Measurements from ENCODE around the gene PRR22. TPM values are rescaled to one million over a fixed set of nuclear protein-coding genes. Genes with fewer than 3 reads are reported as not detected.

The PRR22 gene
- total RNA-seq, 1 donor from 2014 or later = 2.7 TPM

DNA sequence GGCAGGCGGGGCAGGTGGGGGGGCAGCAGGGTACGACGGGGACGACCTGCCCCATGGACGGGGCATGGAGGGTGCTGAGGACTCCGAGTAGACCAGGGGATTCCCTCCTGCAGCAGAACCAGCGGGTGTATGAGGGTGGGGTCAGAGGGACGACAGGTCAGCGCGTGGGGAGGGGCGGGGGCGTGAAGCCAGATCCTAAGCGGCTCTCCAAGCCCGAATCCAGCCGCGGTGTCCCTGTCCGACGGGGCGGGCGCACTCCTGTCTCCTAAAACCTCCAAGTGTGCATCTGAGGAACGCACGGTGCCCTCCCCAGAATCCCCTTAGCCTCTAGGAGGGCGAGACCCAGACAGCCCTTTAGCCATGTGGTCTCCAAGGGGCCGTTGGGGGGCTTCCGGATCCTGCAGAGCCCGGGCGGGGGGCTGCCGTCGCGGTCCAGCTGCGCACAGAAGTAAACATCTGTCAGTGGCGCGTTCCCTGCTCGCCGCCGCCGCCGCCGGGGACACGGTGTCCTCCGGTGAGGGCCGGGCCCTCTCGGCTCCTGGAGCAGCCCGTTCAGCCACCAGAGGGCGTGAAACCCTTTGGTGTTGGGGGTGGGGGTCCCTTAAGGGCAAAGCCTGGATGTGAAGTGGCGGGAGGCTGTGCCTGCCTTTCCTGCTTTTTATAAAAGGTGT is 21.1 kb upstream of the PRR22 start:
- no peaks in the 10 kb centered on the region for H3K36me3 ChIP-seq
- intact Hi-C loops (cut with DNase I) = no loop called here
- peaks cover 15% of the 10 kb centered on the region for H3K4me1 ChIP-seq
- DNase-seq (peak; percentile 82), ATAC-seq (peak; percentile 66 to 67)
- no peak overlapping the region for H3K27ac ChIP-seq
- TF ChIP-seq, protein P1, sequence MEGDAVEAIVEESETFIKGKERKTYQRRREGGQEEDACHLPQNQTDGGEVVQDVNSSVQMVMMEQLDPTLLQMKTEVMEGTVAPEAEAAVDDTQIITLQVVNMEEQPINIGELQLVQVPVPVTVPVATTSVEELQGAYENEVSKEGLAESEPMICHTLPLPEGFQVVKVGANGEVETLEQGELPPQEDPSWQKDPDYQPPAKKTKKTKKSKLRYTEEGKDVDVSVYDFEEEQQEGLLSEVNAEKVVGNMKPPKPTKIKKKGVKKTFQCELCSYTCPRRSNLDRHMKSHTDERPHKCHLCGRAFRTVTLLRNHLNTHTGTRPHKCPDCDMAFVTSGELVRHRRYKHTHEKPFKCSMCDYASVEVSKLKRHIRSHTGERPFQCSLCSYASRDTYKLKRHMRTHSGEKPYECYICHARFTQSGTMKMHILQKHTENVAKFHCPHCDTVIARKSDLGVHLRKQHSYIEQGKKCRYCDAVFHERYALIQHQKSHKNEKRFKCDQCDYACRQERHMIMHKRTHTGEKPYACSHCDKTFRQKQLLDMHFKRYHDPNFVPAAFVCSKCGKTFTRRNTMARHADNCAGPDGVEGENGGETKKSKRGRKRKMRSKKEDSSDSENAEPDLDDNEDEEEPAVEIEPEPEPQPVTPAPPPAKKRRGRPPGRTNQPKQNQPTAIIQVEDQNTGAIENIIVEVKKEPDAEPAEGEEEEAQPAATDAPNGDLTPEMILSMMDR (IDR thresholded peaks at IDR 0.05) = peak; percentile 67
- H3K27me3 ChIP-seq (ENCODE audit: low read depth) = peaks cover 46% of the 10 kb centered on the region
- H3K4me3 ChIP-seq = peak overlapping the region; percentile 42
- no peaks in the 10 kb centered on the region for H3K9me3 ChIP-seq

DNA sequence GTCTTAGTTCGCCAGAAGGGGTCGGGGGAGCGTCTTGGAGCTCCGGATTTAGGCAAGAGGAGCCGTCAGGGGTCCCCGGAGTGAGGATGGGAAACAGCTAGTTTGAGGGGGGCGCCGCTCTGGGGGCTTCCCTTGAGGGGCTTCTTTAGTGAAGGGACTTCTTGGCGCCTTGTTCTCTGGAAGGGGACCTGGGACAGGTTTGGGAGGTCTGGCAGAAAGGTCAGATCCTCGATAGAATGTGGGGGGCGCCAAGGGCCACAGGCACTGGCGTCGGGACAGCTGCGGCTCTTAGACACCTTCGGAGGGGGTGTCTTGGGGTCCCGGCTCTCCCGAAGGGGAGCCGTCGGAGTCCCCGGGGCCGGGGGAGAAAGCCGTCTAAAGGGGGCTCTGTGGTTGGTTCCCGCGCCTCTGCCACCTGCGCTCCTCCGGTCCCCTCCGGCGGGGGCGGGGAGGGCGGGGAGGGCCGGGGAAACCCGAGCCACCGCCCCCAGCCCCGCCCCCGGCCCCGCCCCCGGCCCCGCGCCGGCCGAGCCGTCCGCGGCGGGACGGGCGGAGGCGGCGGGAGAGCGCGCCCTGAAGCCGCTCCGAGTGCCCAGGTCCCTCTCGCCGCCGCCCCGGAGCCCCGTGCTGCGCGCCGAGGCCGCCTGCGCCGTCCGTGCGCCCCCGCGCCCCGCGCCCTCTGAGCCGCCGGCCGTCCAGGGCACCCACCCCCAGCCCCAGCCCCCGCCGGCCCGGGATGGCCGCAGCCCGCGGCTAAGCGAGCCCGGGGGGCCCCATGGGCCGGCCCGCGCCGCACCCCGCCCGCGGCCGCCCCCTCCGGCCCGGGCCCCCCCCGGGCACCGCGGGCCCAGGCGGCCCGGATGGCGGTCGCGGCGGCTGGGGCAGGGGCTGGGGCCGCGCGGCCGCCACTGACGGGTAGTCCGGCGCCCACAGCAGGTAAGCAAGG is 20.2 kb upstream of the PRR22 start, which contains the start of gene NRTN:
TSS of gene NRTN (plus strand) at position 552 of the 946 bp plus-strand sequence. CDS start 19,099 bp downstream, outside the sequence.
- Histone ChIP-seq H3K9me3 (no peaks in the 10 kb centered on the region), H3K27ac (no peak within 1 kb of the TSS), H3K4me3 (peak within 1 kb of the TSS; percentile 42), H3K4me1 (peaks cover 15% of the 10 kb centered on the region), H3K27me3 (ENCODE audit: low read depth) (peaks cover 54% of the 10 kb centered on the region), H3K36me3 (no peaks in the 10 kb centered on the region)
- intact Hi-C loops (cut with DNase I) = no loop called here
- DNase-seq (no peak), ATAC-seq (peak; percentile 71 to 77)
- TF ChIP-seq, protein P1 (IDR thresholded peaks at IDR 0.05) = no peak

DNA sequence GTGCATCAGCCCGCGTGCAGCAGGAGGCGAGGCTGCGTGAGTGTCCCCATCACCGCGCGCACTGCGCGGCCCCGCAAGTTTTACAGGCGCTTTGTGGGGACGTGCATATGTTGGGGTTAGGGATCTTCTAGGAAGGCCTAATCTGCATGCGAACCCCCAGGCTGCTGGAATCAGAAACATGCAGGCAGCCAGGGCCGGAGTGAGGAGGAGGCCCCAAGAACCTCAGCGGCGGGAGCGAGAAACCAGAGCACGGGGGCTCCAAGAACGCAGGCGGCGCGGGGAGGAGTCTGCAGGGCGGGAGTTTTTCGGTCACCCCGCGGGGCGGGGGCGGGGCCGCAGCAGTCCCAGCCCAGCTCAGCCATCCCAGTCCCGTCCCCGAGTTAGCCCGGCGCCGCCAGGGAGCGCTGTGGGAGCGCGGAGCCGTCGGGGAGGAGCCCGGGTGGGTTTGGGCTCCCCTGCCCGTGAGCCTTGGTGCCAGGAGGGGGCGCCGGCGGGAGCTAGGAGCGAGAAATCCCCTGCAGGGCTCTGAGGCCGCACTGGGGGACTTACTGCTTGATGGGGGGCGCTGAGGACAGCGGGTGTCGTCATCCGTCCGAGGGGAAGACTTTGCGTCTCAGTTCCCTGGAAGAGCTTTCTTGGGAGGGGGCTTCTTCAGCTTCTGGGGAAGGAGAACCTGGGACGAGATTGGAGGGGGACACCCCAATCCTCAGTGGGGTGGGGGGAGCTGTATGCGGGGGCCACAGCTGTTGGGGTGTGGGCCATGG is 19.4 kb upstream of the PRR22 start:
- Histone ChIP-seq H3K36me3 (no peaks in the 10 kb centered on the region), H3K4me3 (peak overlapping the region; percentile 36), H3K27ac (no peak overlapping the region), H3K27me3 (ENCODE audit: low read depth) (peaks cover 60% of the 10 kb centered on the region), H3K9me3 (no peaks in the 10 kb centered on the region), H3K4me1 (peaks cover 15% of the 10 kb centered on the region)
- intact Hi-C loops (cut with DNase I) = no loop called here
- TF ChIP-seq, protein P1 (IDR thresholded peaks at IDR 0.05) = peak; percentile 95
- ATAC-seq = peak; percentile 95 to 96
- peak; percentile 91 for DNase-seq

DNA sequence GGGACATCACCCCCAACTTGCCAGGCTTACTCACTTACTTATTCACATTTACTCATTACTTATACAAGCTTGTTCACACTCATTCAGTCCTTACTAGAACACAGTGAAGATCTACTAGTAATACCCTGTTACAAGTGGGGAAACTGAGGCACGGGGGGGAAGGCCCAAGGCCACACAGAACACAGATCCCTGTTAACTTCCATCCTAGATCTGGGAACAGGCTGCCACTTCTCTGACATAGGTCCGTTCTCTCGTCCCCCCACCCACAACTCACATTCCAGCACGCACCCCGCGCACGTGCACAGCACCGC is 18.9 kb upstream of the PRR22 start:
- ATAC-seq (no peak), DNase-seq (no peak)
- TF ChIP-seq, protein P1 (IDR thresholded peaks at IDR 0.05) = no peak
- Histone ChIP-seq H3K9me3 (no peaks in the 10 kb centered on the region), H3K4me1 (peaks cover 15% of the 10 kb centered on the region), H3K27me3 (ENCODE audit: low read depth) (peaks cover 60% of the 10 kb centered on the region), H3K36me3 (no peaks in the 10 kb centered on the region), H3K4me3 (peak overlapping the region; percentile 36), H3K27ac (no peak overlapping the region)
- intact Hi-C loops (cut with DNase I) = no loop called here
